GM21786 (cell line): ENCODE results near the gene FBXW9.
"Not testable (repeated sequence)": the region's sequence is repeated elsewhere in the genome, so short reads cannot be mapped to it uniquely, and the experiment has no call there.

Experiments
- ATAC-seq: cut with Tn5 transposase; IDR thresholded peaks from one replicate; pipeline ENCODE4 v1.9.1; 2021; ENCODE audit not compliant: unreplicated experiment

FBXW9 gene

DNA sequence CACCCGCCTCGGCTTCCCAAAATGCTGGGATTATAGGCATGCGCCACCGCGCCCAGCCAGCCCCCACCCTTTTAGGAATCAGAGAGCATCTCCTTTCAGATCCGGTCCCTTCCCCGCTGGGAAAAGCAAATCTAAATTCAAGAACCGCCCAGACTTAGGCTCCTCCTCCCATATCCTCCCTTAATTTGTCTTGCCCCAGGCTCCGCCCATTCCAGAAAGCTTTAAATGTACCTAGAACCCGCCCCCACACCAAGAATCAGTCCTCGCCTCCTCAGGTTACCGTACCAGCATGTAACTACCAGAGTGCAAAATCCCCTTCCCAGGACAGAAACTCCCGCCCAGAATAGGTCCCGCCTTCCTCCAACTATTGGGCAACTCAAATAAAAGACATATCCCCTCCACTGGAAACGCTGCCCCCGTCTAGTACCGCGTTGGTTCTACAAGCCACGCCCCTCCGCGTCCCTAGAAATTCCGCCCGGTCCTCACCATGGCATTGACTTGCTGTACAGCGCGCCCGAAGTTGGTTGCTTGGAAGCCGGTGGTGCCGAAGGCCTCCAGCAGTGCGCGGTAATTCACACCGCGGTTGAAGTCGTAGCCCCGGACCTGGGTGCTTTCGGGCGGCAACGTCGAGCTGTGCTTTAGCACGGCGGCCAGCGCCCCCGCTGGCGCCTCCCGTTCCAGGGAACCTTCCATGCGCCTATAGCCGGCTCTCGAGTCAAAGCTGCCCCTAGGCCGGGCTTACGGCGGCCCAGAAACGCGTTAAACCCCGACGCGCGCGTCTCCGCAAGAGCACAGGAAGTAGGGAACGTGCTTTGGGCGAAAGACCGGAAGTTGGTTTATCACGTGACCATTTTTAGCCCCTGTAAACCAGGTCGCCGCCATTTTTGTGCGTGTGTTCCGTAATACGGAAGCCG is 15.1 kb downstream of the FBXW9 start, which contains the start of gene DHPS:
DHPS (minus strand) TSS at position 807 of the 914 bp plus-strand sequence; CDS start at position 693, 114 bp downstream.
- ATAC-seq = peak; percentile 69

DNA sequence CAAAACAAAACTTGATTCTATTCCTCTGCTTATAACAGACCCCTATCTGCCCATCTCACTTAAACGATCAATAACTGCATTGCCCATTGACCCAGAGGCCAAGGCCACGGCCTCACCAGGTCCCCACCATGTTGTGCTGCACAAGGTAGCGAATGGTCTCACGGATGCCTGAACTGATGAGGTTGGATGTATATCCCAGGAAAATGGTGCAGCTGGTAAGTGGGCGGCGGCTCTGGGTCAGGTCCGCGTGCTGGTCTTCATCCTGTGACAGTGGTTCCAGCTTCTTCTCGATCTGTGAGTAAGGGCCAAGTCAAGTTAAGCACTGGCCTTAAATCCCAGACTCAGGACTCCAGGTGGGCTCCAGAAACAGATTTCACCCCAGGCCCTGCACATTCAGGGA is 16.4 kb downstream of the FBXW9 start:
- no peak for ATAC-seq

DNA sequence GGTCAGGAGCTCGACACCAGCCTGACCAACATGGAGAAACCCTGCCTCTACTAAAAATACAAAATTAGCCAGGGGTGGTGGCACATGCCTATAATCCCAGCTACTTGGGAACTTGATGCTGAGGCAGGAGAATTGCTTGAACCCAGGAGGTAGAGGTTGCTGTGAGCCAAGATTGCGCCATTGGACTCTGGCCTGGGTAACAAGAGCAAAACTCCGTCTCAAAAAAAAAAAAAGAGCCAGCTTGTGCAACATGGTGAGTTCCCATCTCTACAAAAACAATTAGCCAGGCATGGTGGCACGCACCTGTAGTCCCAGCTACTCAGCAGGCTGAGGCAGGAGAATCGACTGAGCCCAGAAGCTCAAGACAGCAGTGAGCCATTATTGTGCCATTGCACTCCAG is 18.4 kb downstream of the FBXW9 start:
- ATAC-seq = not testable (repeated sequence)

DNA sequence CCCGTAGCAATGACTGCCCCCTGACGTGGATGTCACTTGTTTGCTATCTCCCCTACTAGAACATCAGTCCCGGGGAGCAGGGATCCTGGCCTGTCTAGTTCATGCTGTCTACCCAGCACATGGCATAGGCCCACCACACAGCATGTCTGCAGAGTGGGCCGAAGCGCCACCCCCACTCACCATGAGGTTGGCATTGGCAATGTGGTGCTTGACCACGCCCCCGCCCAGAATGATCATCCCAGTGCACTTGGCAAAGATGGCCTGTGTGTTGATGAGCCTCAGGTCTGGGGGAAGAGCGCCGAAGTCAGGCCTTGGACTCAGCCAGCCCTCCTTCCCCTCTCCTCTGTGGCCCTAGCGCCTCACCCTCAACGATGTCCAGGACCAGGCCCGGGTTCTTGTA is 19.5 kb downstream of the FBXW9 start:
- no peak for ATAC-seq

DNA sequence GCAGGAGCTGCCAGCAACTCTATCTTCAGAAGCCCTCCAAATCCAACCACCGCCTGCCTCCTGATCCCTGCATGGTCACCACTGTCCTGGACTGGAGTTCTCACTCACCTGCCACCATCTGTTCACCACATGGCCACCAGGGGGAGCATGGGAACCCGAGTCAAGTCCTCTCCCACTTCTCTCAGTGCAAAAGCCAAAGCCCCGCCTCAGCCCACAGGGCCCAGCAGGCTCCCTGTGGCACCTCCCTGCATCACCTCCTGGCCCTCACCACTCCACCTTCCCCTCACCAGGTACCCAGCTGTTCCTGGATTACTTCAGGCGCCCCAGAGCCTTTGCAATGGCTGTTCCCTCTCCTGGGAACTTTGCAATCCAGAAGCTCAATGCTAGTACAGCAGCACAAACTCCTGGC is 20.0 kb downstream of the FBXW9 start:
- ATAC-seq = no peak

DNA sequence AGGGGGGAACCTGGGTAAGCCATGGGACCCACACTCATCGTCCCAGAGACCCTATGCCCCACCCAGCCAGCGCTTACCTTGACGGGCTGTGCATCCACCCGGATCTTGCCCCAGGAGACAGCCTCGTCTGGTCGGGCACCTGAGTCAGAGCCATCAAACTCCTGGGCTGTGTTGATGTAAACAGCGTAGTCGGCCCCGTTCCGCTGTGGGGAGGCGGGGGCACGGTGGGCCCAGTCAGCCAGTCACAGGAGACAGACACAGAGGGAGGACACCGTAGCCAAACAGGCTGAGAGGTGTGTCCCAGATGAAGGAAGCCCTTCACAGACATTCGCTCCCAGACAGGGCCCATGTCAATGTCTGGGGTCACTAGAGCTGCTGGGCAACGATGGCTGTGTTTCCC is 20.5 kb downstream of the FBXW9 start:
- no peak for ATAC-seq

DNA sequence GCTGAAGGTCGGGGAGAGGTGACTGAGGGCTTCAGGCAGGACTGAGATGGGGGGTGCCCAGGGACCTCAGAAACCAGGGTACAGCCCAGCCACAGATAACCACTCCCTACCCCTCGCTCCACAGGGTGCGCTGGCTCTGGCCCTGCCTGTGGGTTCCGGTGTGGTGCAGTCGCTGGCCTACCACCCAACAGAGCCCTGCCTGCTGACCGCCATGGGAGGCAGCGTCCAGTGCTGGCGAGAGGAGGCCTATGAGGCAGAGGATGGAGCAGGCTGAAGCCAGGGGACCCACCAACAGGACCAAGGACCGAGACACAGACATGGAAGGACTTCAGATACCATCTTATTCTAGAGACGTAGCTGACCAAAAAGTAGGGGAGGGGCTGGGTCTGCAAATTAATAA is 21.0 kb downstream of the FBXW9 start:
- ATAC-seq = no peak

DNA sequence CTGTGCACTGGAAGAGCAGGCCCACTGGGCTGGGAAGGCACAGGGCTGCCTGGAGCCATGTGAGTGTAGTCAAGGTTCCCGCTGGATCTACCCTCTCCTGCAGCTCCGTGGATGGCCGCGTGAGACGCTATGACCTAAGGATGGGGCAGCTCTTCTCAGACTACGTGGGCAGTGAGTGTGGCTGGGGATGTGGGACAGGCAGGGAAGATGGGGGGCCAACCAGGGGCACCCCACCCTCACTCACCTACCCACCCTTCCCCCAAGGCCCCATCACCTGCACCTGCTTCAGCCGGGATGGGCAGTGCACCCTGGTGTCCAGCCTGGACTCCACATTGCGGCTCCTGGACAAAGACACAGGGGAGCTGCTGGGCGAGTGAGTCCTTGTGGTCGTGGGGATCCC is 23.7 kb downstream of the FBXW9 start:
- ATAC-seq = no peak

DNA sequence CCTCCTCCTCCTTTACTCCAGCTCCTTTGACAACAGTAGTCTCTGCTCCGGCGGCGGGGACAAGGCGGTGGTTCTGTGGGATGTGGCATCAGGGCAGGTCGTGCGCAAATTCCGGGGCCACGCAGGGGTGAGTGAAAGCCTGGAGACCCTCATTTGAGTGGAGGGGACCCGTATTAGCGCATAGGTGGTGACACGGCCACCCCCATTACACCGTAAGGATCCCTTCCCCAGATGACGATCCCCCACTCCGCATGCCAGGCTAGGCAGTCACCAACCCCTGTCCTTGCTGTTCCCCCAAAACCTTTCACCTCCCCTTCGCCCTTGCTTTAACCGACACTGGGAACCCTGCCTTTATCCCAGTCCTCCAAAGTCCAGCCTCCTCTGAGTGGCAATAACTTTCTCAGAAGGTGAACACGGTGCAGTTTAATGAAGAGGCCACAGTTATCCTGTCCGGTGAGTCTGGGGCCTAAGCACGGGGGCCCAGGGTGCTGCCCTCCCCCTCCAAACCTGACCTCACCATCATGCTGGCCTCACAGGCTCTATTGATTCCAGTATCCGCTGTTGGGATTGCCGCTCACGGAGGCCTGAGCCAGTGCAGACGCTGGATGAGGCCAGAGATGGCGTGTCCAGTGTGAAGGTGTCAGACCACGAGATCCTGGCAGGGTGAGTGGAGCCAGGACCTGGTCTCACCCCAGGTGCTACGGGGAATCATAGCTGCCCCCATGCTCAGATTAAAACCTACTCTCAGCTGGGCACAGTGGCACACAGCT is 26.1 kb downstream of the FBXW9 start:
- ATAC-seq = no peak

DNA sequence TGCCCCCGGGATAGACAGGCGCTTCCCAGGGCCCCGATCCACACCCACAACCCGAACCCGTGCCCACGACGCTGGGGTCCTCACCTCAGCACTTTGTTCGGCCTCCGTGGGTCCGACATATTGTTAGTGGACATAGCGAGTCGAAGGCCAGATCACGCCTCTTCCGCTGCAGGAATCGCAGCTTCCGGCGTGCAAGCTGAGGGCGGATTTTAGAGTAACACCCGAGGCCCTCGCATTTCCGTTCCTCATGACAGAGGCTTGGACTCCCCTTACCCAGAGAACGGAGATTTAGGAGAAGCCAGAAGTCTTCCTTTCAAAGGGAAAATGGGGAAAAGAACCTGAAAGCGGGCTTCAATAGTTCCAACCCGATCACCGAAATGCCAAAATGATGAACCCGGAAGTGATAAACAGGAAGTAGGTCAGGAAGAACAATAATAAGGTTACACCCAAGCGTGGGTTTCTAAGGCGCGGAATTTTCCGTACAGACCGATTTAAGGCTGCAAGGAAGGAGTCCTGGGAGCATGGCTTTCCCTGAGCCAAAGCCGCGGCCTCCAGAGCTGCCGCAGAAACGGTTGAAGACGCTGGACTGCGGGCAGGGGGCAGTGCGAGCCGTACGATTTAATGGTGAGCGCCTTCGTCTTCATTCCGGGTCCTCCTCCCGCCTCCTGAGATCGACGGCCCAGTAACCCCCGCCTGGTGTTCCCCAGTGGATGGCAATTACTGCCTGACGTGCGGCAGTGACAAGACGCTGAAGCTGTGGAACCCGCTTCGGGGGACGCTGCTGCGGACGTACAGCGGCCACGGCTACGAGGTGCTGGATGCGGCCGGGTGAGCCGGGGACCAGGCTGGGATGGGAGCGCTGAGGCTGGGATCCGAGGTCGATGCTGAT is 26.9 kb downstream of the FBXW9 start:
- no peak for ATAC-seq

DNA sequence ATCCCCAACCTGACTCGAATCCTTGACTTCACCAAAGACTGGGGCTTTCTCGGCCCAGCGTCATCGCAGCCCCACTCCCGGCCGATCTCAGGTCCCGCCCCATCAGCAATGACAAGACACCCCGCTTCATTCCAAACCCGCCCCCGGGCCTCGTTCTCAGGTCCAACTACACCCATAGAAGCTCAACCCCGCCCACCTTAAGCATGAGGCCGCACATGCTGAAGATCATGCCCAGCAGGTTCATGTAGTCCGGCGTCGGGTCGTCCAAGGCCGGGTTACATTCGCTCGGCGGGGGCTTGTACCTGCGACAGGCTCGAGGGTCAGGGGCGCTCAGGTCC is 27.5 kb downstream of the FBXW9 start:
- no peak for ATAC-seq

DNA sequence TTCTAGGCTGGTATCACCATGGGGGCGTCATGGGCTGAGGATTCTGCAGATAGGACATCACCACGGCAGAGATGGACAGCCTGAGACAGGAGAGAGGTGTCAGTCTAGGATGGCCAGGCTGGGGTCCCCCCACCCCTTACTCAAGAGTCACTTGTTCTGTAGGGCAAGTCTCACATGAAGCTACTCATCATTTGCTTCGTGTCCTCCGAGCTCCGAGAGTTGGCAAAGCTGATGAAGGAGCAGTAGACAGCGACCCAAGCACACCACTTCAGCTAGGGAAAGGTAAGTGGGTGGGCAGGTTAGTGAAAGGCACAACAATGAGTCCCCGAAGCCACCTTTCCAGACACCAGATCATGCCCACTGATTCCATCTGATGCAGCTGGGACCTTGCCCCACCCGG is 28.1 kb downstream of the FBXW9 start:
- no peak for ATAC-seq

DNA sequence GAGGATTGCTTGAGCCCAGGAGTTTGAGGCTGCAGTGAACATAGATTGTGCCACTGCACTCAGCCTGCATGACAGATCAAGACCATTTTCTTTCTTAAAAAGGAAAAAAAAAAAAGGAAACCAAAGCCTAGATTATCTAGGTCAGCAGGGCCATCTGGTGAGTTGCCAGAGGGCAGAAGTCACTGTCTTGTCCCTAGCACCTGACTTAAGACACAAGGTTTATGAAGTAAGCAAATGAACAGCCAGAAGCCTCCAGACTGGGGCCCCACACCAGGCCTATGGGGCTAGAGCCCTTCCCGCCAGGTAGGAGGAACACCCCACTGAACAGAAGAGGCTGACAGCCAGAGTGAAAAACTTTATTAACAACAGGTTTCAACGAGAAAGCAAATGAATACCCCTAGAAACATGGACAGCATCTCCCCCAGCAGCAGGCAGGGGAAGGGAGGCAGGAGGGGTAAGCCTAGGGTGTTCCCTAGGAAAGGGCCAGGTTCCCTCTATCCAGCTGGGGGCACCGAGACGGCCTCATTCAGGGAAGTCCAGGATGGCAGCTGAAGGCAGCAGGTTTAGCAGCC is 28.6 kb downstream of the FBXW9 start:
- no peak for ATAC-seq

DNA sequence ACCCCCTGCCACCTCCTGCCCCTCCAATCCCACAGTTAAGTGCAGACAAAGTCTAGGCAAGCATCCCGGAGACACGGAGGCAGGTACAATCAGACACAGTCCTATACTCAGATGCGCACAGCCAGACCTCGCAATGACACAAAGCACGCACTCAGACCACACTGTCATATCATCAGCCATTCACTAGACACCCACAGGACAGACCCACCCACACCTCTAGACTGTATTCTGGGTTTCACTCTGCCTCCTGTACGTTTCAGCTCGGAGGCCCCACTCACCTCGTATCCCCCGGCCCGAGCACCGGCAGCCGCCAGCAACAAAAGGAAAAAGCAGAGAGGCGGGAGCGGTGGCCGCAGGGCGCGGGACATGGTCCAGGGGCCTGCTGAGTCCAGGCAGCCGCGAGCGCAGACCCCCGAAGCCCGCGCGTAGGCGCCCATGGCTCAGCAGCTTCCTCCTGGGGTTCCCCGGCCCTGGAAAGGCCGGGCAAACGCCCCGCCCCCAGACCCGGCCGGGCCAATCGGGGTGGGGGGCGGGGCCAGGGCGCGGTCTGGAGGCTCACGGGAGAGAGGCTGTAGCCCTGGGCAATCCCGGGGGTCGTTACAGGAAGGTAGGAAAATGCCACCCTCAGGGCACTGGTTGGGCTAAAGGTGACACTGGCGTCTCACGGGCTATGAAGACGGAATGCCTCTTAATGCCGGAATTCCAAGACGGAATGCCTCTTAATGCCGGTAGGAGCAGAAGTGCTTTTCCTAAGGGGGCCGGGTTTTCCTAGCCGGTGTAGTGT is 30.0 kb downstream of the FBXW9 start, which contains the start of the genes MAN2B1 and WDR83:
MAN2B1 (minus strand) TSS at position 478 of the 784 bp plus-strand sequence; CDS start at position 437, 41 bp downstream.
WDR83 (plus strand) TSS at position 543 of the 784 bp plus-strand sequence. CDS start 2,984 bp downstream, outside the sequence.
- ATAC-seq = peak; percentile 63

DNA sequence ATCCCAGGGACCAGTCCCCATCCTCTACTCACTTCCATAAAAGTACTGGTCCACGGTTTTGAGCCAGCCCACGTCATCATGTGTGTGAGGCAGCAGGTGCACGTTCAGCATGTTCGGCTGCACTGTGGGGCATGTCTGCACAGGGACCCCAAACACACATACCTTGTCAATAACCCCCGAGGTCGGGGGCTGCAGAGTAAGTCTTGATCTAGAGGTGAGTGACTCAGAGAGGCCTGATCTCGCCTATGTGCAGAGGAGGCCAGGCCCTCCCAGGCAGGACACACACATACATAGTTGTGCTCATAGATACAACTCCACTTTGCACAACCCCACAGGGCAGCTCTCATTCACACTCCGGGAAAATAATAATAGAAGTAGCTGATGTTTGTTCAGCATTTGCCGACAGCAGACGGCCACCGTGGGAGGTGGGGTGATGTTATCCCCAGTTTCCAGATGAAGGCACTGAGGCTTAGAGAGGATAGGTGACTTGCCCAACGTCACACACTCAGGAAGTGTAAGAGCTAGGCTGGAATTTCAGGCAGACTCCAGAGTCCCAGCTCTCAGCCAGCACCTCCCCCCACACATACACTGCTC is 30.7 kb downstream of the FBXW9 start:
- ATAC-seq = no peak

DNA sequence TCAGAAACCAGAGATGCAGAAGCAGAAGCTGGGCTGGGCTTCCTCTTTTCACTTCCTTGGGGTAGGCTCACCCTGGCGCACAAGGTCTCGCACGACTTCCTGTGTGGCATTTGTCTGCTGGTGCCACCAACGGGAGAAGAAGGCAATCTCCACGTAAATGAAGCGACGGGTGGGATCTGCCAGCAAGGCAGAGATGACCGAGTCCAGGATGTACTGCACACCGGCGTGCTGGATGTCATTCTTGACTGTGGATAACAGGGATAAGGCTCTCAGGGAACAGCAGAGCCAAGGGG is 31.2 kb downstream of the FBXW9 start:
- ATAC-seq = no peak

DNA sequence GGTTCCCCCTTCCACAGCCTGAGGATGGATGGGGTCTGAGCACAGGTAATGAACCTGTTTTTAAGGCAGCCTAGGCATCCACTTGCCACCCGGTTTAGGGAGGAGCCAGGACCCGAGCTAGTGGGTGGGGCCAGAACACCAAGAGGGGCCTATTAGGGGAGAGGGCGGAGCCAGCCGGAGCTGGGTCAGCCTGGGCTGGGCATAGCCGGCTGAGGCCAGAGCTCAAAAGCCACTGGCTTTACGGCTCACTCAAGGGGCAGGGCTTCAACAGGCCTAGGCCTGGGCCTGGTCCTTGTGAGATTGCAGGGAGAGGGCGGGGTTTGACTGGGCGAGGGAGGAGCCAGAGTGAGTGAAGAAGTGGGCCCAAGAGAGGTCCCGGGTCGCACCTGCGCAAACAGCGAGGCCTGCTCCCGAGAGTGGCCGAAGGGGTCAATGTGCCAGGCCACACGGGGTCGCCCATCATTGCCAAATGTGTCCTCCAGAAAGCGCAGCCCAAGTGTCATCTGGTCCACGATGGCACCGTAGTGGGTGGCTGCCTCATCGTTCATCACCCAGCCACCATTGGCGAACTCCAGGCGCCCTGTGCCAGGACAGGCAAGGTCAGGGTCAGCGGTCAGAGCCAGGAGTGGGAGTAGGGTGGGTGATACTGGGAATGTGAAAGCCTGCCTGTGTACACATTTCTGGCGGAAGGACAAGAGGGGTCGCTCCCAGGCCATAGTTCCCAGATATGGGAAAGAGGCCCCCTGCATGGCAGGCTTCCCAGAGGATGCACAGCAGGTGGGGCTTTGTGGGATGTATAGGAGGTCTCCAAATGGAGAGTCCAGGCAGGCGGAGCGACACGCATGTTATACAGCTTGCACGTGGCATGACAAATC is 31.8 kb downstream of the FBXW9 start:
- no peak for ATAC-seq

DNA sequence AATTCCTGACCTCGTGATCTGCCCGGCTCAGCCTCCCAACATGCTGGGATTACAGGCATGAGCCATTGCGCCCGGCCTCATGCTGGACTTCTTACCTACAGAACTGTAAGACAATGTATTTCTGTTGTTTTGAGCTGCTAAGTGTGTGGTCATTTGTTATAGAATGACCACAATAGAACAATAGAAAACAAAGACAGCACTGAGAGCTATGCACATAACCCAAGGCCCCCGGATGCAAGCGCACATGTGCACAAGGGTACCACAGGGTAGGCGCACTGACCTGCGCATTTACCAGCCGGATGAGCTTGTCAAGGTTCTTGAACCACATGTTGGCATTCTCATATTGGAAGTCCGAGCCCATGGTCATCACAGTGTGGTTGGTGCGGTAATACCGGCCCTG is 35.5 kb downstream of the FBXW9 start:
- ATAC-seq = no peak

DNA sequence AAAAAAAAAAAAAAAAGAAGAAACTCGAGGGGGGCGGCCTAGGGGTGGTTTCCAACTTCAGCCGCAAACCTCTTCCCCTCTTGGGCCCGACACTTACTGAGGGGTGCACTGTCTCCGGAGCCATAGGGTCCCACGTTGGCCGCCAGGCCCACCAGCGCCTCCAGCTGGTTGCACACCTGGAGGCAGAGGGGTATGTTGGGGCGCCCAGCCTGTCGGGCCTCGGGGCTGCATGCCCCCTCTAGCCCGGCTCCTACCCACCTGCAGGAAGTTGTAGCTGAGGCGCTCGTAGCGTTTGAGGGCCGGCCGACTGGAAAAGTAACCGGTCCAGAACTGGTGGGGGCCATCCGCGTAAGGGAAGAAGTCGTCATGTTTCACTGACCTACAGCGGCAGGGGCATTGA is 38.5 kb downstream of the FBXW9 start:
- no peak for ATAC-seq
